GM18861 (cell line): ENCODE data around the gene FAM241B.

ENCODE experiments used
- ATAC-seq: cut with Tn5 transposase; IDR thresholded peaks from one replicate; pipeline ENCODE4 v1.9.1; 2021; ENCODE audit not compliant: unreplicated experiment

Gene FAM241B

GRCh38 chr10:69629897-69630650, at the start of gene FAM241B:
Gene FAM241B, plus strand, starts transcription at chr10:69630247. Its CDS starts 1,497 bp downstream, at chr10:69631744.
- no peak for ATAC-seq

- ATAC-seq = no peak
Observed at GRCh38 chr10:69580435-69580834, 49.6 kb upstream of the FAM241B start.

- no peak for ATAC-seq
Observed at GRCh38 chr10:69583106-69583505, 46.9 kb upstream of the FAM241B start.

GRCh38 chr10:69584624-69585023, 45.4 kb upstream of the FAM241B start:
- no peak for ATAC-seq

- no peak for ATAC-seq
Observed at GRCh38 chr10:69588358-69588757, 41.7 kb upstream of the FAM241B start.

GRCh38 chr10:69600761-69601330, 29.2 kb upstream of the FAM241B start:
- no peak for ATAC-seq

GRCh38 chr10:69609077-69609476, 21.0 kb upstream of the FAM241B start:
- no peak for ATAC-seq

GRCh38 chr10:69612760-69613159, 17.3 kb upstream of the FAM241B start:
- no peak for ATAC-seq

GRCh38 chr10:69614130-69614529, 15.9 kb upstream of the FAM241B start:
- peak; percentile 73 for ATAC-seq

GRCh38 chr10:69616358-69616757, 13.7 kb upstream of the FAM241B start:
- no peak for ATAC-seq

GRCh38 chr10:69618746-69619145, 11.3 kb upstream of the FAM241B start:
- ATAC-seq = no peak

GRCh38 chr10:69619626-69620025, 10.4 kb upstream of the FAM241B start:
- no peak for ATAC-seq

- ATAC-seq = no peak
Observed at GRCh38 chr10:69620625-69621024, 9.4 kb upstream of the FAM241B start.

- no peak for ATAC-seq
Observed at GRCh38 chr10:69624245-69624786, 5.7 kb upstream of the FAM241B start.

- no peak for ATAC-seq
Observed at GRCh38 chr10:69626826-69627225, 3.2 kb upstream of the FAM241B start.

GRCh38 chr10:69628891-69629290, 1.2 kb upstream of the FAM241B start:
- ATAC-seq = no peak

- no peak for ATAC-seq
Observed at GRCh38 chr10:69629519-69629896, 539 bp upstream of the FAM241B start.

- ATAC-seq = no peak
Observed at GRCh38 chr10:69630651-69631400, 779 bp downstream of the FAM241B start.

GRCh38 chr10:69631566-69631965, 1.5 kb downstream of the FAM241B start:
- no peak for ATAC-seq

- no peak for ATAC-seq
Observed at GRCh38 chr10:69632516-69633199, 2.6 kb downstream of the FAM241B start.
